COLO668 (cell line): ENCODE measurements around the gene UBXN11.
A peak's percentile ranks its signal among the peaks of the same experiment; 100 is the strongest.

ENCODE experiments used
- DNase-seq: peaks from one replicate; lab custom pipeline; 2025; ENCODE audit not compliant: unreplicated experiment; lab: John Stamatoyannopoulos, UW

UBXN11 gene

DNA sequence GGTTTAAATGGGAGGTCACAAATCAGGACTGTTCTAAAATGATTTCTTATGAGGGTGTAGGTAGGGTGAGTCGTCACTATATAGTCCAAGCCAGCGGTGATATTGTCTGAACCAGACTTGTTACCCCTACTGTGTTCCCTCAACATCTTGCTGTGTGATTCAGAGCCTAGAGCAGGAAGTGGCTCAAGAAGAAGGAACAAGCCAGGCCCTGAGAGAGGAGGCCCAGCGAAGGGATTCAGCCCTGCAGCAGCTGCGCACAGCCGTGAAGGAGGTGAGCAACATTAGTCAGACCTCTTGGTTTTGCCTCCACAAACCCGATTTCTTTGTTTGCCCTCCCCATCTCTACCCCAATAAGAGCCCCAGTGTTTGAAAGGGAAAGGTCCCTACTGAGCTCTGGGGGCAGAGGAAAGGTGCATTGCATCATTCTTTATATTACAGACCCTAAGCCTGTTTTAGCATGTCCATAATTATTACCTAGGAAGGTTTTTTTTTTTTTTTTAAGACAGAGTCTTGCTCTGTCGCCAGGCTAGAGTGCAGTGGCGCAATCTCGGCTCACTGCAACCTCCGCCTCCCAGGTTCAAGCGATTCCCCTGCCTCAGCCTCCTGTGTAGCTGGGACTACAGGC lies 31.5 kb downstream of the UBXN11 start:
- DNase-seq: no peak

DNA sequence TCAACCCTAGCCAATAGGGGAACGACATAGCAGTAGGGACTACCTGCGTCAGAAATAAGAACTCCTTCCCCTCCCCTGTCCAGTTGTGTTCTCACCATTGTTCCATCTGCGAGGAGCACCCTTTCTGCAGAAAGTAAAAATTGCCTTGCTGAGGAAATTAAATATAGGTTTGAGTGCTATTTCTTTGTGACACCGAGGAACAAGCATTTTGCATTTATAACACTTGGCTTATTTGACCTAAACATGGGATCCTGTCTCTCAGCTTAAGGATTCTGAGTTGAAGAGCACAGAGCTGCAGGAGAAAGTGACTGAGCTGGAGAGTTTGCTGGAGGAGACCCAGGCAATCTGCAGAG lies 37.3 kb downstream of the UBXN11 start:
- no peak for DNase-seq

DNA sequence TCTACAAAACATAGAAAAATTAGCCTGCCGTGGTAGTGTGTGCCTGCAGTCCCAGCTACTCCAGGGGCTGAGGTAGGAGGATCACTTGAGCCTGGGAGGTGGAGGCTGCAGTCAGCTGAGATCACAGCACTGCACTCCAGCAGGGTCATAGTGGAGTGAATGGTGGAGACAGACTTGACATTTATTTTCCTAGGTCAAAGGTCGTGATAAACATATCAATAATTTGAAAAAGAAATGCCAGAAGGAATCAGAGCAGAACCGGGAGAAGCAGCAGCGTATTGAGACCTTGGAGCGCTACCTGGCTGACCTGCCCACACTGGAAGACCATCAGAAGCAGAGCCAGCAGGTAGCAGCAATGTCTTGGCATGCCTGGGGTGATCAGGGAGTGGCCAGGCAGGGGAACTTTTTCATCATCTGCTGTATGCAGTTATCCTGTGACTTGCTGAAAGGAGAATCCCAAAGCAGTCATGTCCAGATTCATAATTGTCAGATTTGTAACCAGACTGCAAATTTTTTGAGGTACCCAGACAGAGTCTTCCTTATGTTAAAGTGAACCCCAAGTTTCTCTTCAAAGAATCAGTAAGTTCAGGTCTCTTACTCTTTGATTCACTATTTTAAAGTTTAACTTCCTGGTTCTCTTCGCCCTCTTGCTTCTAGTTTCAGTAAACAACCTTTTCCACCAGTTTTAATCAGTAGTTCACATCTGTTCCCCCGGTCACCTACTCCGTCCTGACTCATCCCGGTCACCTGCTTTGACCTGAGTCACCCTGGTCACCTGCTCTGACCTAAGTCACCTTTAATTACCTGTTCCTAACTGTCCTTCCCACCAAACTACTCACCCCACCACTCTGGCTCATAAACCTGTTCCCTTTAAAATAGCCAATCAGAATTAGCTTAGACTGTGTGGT lies 37.9 kb downstream of the UBXN11 start:
- DNase-seq: no peak

DNA sequence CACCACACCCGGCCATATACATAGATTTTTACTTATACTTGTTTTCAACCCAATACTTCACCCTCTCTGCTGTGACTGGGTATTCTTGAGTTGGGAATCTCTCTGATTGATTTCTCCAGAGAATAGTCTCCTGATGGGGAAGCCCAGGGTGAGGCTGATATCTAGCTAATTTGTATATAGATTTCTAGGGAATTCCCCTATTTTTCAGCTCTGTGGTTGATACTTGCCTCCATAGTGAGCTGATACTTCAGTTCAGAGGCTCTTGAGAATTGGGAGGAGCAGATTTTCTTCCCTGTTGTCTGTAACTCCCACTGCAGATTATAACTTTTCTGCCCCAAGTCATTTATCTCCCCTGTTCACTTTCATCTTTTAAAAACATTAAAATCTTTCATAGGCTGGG lies 41.0 kb downstream of the UBXN11 start:
- no peak for DNase-seq

DNA sequence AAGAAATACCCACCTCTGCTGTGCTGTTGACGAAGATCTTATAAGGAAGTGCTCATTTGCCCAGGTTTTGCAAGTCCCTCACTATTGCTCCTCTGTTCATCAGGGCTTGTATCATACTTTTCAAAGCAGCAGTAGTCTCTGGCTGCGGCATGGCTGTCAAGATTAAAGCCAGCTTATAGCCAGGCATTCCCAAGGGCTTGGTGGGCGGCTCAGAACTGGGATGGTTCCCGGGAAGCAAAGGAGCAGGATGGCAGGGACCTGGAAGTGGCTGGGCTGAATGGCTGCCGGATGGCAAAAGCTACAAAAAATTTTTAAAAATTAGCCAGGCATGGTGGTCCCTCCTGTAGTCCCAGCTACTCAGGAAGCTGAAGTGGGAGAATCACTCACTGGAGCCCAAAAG lies 43.2 kb downstream of the UBXN11 start:
- no peak for DNase-seq

DNA sequence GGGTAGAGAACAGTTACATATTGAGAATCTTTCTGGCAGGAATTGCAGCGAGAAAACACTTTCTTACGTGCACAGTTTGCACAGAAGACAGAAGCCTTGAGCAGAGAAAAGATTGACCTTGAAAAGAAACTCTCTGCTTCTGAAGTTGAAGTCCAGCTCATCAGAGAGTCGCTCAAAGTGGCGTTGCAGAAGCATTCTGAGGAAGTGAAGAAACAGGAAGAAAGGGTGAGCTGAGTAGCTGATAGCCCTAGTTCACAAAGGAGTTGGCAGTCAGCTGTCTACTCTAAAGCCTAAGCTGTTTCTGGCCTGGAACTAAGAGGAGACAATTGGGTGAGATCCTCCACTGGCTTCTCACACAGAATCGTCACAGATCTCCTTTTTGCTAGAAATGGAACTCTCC lies 46.9 kb downstream of the UBXN11 start:
- no peak for DNase-seq

DNA sequence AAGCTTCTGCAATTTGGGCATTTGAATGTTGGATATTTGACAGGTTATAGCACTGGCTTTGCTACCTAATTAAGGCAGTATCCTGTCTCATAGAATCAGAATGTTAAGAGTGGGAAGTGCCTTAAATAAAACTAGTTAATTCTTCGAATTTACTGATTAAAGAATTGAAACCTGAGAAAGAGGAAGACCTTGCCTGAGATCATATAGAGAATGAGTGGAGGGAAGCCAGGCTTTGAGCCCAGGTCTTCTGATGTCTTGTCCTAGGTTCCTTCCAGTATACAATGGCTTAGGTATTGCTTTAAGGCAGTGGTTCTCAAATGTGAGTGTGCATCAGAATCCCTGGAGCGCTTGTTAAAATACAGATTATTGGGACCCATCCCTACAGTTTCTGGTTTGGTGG lies 47.4 kb downstream of the UBXN11 start:
- DNase-seq: no peak

DNA sequence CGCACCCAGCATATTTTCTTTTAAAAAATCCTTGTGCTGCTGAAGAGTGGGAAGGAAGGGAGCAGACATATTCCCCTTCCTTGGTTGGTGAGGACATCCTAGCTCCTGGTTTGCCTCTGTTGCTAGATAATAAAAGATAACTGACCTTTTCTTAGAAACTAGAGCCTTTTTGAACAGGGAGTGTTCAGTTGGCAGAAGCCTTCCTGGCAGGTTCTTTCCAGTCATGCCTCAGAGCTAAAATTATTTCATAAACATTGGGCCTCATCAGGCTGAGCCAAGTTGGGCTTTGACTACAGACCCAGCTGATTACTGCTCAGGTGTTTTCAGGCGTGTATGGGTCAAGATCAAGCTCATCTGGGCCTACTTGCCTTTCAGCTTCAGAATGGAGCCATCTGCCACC lies 49.2 kb downstream of the UBXN11 start:
- no peak for DNase-seq

DNA sequence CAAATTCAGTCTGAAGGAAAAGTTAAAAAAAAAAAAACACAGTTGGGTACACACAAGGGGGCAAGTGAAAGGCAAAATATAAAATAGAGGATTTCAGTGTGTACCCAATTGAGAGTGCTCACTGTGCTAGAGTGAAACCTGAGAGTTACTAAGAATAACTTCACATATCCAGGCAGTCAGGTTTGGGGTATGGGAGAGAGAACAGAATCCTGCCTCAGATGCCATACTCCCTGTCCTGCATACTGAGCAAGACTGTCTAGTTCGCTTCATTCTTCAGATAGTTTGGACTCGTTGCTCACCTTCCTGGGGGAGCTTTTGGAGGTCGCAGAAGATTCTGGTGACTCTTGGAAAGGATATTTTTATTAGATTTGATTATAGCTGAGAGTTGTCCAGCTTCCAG lies 52.0 kb downstream of the UBXN11 start:
- no peak for DNase-seq

DNA sequence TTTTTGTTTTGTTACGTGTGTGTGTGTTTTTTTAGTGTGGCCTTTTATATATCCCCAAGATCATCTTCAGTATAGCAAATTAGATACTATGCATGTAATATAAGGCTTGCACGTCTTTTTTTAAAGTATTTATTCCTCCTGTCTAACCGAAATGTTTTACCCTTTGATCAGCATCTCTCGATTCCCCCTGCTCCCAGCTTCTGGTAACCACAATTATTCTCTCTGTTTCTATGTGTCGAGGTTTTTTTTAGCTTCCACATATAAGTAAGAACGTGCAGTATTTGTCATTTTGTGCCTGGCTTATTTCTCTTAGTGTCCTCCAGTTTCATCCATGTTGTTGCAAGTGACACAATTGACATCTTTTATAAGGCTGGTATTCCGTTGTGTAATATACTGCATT lies 53.7 kb downstream of the UBXN11 start:
- DNase-seq: no peak

DNA sequence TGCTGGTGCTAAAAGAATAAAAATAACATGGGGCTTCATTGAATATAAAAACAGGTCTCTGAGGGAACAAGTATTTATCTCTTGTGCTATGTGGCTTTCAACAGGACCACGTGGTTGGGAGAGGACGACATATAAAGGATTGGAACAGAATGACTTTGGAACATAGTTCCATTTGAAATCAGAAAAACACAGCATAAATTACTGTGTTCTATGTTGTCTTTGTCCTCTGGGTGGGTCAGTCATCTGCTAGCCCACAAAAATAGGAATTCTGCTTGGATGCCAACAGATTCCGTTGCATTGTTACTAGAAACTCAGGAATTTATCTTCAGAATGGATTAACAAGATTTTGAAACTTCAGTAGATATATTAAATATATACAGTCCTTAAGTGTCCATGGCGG lies 66.5 kb downstream of the UBXN11 start:
- DNase-seq: no peak

DNA sequence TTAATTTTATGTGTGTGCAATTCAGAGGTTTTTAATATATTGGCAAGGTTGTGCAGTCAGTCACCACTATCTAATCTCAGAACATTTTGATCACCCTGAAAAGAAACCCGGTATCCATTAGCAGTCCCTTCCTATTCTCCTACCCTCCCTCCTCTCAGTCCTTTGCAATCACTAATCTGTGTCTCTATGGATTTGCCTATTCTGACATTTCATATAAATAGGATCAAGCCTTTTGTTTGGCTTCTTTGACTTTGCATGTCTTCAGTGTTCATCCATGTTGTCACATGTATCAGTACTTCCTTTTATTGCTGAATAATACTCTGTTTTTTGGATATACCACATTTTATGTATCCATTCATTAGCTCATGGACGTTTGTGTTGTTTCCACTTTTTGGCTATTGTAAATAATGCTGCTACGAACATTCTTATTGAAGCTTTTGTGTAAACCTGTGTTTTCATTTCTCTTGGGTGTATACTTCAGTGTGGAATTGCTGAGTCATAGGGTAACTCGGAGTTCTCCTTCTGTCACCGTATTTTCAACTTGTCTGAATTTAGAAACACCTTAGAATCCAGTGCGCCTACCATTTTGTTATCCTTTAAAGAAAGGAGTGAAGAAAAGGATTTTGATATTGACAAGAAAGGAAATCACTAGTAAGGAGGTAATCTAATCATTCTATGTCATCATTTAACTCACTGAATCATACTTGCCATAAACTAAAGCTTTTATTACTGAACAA lies 69.0 kb downstream of the UBXN11 start:
- DNase-seq: no peak

DNA sequence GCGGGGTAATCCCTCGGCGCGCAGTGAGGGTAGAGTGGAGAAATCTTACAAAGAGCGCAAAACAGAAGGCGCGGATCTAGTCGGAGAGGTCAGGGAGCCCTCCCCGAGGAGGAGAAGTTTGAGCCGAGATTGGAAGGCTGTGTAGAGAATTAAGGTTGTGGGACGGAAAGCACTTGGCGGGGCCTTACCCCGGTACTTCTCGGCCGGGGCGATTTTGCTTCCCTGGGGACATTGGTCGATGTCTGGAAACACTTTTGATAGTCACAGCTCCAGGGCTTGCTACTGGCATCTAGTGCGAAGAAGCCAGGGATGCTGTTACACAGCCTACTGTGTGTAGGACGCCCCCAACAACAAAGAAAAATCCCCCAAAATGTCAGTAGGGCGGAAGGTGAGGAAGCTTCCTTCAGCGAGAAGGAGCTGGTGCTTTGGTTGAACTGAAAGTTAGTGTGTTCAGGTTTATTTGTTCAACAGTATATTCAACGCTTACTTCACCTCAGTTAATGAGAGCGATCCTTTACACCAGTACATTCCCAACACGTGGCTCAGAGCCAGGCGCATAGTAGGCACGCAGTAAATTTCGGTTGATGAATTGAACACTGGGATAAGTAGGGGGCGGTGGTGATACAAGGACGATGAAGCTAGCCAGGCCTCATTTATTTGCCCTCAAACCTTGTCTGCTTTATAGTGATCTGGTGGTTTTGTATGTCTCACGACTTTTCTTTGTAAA lies 71.6 kb downstream of the UBXN11 start:
- DNase-seq: peak; percentile 44

DNA sequence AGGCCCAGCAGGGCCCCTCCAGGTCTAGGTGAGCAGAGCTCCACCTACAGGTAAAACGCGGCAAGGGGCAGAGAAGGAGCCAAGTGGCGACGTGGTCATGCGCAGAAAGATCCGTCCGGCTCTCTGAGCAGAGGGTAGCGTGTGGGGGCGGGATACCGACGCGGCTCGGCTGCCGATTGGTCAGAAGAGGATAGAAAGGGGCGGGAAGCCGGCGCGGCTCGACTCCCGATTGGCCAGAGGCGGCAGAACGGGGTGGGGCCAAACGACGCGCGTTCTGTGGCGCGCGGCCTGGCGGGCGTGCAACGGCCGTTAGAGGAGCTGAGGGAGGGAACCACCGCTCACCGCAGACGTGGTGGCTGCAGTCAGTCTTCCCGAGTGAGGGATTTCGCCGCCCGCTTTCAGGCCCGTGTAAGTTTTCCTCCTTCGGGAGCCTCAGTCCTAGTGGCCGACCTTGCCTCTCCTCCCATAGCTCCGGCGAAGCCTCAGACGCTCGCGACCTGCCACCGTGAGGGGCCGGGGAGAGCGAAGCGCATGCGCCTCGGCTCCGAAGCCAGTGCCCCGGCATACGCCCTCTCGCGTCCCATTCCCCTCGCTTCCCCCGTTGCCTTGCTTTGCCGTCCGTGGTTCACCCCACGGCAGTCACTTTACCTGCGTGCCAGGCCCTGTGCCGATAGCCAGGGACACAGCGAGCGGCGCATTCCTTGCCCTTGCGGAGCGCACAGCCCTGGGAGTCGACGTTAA lies 72.4 kb downstream of the UBXN11 start, which contains the start of gene CEP85:
Gene CEP85, plus strand, starts transcription at position 298 of the 741 bp plus-strand sequence. CDS start 5,584 bp downstream, outside the sequence.
- peak; percentile 100 for DNase-seq
